Neutrophil (primary cell): Measurements from ENCODE around the gene PCED1B.
"Not testable (repeated sequence)": the region's sequence is repeated elsewhere in the genome, so short reads cannot be mapped to it uniquely, and the experiment has no call there.

Experiments used
- H3K27ac ChIP-seq: fragments of 200-600 bp; sonication (generic); 2 replicates; pipeline ENCODE4 v1.5.1; 2016; ENCODE audit warnings: mild to moderate bottlenecking, moderate library complexity
- H3K27me3 ChIP-seq: fragments of 200-600 bp; sonication (generic); 2 replicates; pipeline ENCODE4 v1.6.0; 2016; ENCODE audit warnings: mild to moderate bottlenecking
- H3K36me3 ChIP-seq: fragments of 200-600 bp; sonication (generic); 2 replicates; pipeline ENCODE4 v1.5.1; 2017
- H3K4me1 ChIP-seq, 2 experiments: fragments of 200-600 bp in 1 of 2; sonication (generic) in 1 of 2; 1 replicate in 1 of 2; 2 replicates in 1 of 2; pipeline versions ENCODE4 v1.5.1 to v1.6.1; 2013 to 2016; ENCODE audit warnings: low read depth in 1 of 2, low read length in 1 of 2, mild to moderate bottlenecking in 1 of 2, moderate library complexity in 1 of 2; ENCODE audit not compliant: control insufficient read depth in 1 of 2, insufficient read depth in 1 of 2
- H3K4me3 ChIP-seq, 2 experiments: fragments of 200-600 bp in 1 of 2; sonication (generic) in 1 of 2; 1 replicate in 1 of 2; 2 replicates in 1 of 2; pipeline ENCODE4 v1.5.1; 2013 to 2016; ENCODE audit warnings: low read depth in 1 of 2, low read length in 1 of 2, mild to moderate bottlenecking in 1 of 2, moderate library complexity in 1 of 2
- H3K9me3 ChIP-seq: fragments of 200-600 bp; sonication (generic); 2 replicates; pipeline ENCODE4 v1.5.1; 2016
- TF ChIP-seq, protein P1 (sequence below): fragments of 200-600 bp; sonication (generic); IDR thresholded peaks from 2 replicates; pipeline ENCODE4 v1.5.1; 2016; ENCODE audit warnings: antibody characterized with exemption

The PCED1B gene

DNA sequence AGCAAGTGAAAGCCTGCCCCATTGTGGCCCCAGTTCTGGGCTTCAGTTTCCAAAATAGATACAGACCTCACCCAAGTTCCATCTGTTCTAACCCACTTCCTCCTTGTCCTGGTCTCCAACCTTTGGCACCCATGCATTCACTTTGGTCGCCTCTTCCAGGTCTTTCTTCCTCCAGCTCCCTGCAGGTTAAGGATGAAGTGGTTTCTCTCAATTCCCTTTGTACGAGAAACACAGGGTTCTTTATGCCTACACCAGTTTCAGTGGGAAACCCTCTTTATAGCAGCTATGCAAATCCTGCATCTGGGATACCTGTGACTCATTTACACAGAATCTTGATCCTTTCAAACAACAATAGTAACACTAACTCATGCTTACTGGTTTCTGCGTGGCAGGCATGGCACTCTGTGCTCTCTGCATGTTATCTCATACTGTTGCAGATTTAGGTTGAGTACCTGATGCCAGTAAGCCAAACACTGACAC lies 110.9 kb downstream of the PCED1B start:
- no peaks in the 10 kb centered on the region for H3K36me3 ChIP-seq
- H3K27ac ChIP-seq: no peak overlapping the region
- H3K27me3 ChIP-seq: no peaks in the 10 kb centered on the region
- TF ChIP-seq, protein P1, sequence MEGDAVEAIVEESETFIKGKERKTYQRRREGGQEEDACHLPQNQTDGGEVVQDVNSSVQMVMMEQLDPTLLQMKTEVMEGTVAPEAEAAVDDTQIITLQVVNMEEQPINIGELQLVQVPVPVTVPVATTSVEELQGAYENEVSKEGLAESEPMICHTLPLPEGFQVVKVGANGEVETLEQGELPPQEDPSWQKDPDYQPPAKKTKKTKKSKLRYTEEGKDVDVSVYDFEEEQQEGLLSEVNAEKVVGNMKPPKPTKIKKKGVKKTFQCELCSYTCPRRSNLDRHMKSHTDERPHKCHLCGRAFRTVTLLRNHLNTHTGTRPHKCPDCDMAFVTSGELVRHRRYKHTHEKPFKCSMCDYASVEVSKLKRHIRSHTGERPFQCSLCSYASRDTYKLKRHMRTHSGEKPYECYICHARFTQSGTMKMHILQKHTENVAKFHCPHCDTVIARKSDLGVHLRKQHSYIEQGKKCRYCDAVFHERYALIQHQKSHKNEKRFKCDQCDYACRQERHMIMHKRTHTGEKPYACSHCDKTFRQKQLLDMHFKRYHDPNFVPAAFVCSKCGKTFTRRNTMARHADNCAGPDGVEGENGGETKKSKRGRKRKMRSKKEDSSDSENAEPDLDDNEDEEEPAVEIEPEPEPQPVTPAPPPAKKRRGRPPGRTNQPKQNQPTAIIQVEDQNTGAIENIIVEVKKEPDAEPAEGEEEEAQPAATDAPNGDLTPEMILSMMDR: no peak
- H3K4me3 ChIP-seq: no peak overlapping the region
- H3K4me1 ChIP-seq: no peaks in the 10 kb centered on the region
- H3K9me3 ChIP-seq: no peaks in the 10 kb centered on the region

- Histone ChIP-seq H3K27me3 (no peaks in the 10 kb centered on the region), H3K9me3 (no peaks in the 10 kb centered on the region), H3K4me1 (no peaks in the 10 kb centered on the region), H3K27ac (no peak overlapping the region), H3K36me3 (no peaks in the 10 kb centered on the region), H3K4me3 (no peak overlapping the region)
- TF ChIP-seq, protein P1: no peak
Measured at GRCh38 chr12:47190905-47191304, 111.5 kb downstream of the PCED1B start.

DNA sequence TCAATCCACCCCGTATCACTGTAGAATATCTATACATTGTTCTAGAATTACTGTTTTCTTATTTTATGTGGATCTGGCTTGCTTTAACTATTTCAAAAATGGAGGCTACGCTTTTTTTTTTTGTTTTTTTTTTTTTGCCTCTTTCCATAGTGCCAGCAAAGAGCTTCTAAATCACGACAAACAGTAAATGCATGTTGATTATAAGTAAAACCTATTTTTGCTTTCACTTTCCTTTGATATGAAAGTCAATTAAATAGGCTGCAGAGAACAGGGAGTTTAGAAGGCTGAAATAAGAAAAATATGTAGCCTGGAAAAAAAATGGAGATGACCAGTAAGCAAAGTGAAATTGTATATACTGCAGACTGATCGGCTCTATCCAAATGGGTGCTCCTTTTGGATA lies 112.6 kb downstream of the PCED1B start:
- Histone ChIP-seq H3K36me3 (no peaks in the 10 kb centered on the region), H3K4me3 (no peak overlapping the region)
- TF ChIP-seq, protein P1: no peak

DNA sequence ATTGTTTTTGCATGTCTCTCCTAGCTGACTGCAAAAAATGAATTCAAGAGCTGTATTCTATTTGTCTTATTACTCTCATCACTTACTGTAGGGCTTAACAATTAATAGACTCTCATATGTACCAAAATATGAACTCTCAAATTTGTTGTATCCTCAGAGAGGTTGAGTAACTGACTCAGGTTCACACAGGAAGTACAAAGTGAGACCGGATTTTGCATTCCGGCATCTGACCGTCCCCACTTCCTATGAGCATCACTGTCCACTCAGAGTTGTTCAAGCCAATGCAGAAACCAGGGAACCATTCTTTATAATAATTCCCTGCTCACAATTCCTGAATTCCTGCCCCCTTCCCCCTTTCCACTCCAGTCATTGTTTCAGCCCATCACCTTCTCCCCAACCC lies 113.6 kb downstream of the PCED1B start:
- H3K4me1 ChIP-seq: no peaks in the 10 kb centered on the region
- no peaks in the 10 kb centered on the region for H3K36me3 ChIP-seq
- H3K27ac ChIP-seq: no peak overlapping the region
- TF ChIP-seq, protein P1: no peak
- no peaks in the 10 kb centered on the region for H3K27me3 ChIP-seq
- H3K4me3 ChIP-seq: no peak overlapping the region
- H3K9me3 ChIP-seq: no peaks in the 10 kb centered on the region

More for the DNA sequence above, 112.6 kb downstream of the PCED1B start:
- Histone ChIP-seq H3K9me3 (no peaks in the 10 kb centered on the region), H3K27me3 (no peaks in the 10 kb centered on the region), H3K4me1 (no peaks in the 10 kb centered on the region), H3K27ac (no peak overlapping the region)

- no peak overlapping the region for H3K4me3 ChIP-seq
- no peaks in the 10 kb centered on the region for H3K9me3 ChIP-seq
- H3K27me3 ChIP-seq: no peaks in the 10 kb centered on the region
- no peaks in the 10 kb centered on the region for H3K36me3 ChIP-seq
- H3K4me1 ChIP-seq: no peaks in the 10 kb centered on the region
- TF ChIP-seq, protein P1: no peak
- no peak overlapping the region for H3K27ac ChIP-seq
Measured at GRCh38 chr12:47194501-47194900, 115.1 kb downstream of the PCED1B start.

- TF ChIP-seq, protein P1: no peak
- Histone ChIP-seq H3K4me3 (no peak overlapping the region), H3K4me1 (no peaks in the 10 kb centered on the region), H3K27me3 (no peaks in the 10 kb centered on the region), H3K36me3 (no peaks in the 10 kb centered on the region), H3K9me3 (no peaks in the 10 kb centered on the region), H3K27ac (no peak overlapping the region)
Measured at GRCh38 chr12:47200446-47200845, 121.0 kb downstream of the PCED1B start.

- H3K27me3 ChIP-seq, H3K4me1 ChIP-seq, H3K36me3 ChIP-seq, H3K27ac ChIP-seq, H3K9me3 ChIP-seq, H3K4me3 ChIP-seq: not testable (repeated sequence)
Measured at GRCh38 chr12:47201190-47201589, 121.8 kb downstream of the PCED1B start.
